ENCODE results near the gene EIF3I. TPM values are rescaled to one million over a fixed set of nuclear protein-coding genes. Genes with fewer than 3 reads are reported as not detected.

Gene EIF3I
- total RNA-seq, 1 donor from 2014 or later, result 131 TPM

DNA sequence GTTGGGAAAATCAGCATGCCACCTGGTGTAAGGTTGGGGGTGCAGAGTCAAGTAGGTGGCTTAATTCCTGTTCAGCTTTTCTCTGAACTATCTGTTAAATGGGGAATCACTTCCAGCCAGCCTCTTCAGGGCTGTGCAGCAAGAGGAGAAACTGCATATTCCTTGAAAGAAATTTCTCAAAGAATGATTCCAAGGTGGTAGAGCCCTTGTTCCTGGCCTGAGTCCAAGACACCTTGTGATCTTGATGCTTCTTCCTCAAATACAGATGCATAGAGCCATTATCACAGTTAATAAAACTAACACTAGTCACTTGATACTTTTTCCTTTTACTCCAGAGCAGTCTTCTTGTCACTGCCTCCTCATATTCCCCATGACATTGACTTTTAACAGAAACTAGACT lies 37.6 kb upstream of the EIF3I start:
- H3K27me3 Mint-ChIP-seq (ENCODE audit: low read depth), result no peaks in the 10 kb centered on the region
- H3K4me1 Mint-ChIP-seq (ENCODE audit: low read depth), result peaks cover 54% of the 10 kb centered on the region
- no peak overlapping the region for H3K27ac Mint-ChIP-seq (ENCODE audit: unreplicated experiment)
- DNase-seq (ENCODE audit: low spot score), result no peak
- no peak overlapping the region for H3K4me3 Mint-ChIP-seq (ENCODE audit: unreplicated experiment)
- peaks cover 42% of the 10 kb centered on the region for H3K36me3 Mint-ChIP-seq (ENCODE audit: low read depth)
- TF ChIP-seq, protein P1, sequence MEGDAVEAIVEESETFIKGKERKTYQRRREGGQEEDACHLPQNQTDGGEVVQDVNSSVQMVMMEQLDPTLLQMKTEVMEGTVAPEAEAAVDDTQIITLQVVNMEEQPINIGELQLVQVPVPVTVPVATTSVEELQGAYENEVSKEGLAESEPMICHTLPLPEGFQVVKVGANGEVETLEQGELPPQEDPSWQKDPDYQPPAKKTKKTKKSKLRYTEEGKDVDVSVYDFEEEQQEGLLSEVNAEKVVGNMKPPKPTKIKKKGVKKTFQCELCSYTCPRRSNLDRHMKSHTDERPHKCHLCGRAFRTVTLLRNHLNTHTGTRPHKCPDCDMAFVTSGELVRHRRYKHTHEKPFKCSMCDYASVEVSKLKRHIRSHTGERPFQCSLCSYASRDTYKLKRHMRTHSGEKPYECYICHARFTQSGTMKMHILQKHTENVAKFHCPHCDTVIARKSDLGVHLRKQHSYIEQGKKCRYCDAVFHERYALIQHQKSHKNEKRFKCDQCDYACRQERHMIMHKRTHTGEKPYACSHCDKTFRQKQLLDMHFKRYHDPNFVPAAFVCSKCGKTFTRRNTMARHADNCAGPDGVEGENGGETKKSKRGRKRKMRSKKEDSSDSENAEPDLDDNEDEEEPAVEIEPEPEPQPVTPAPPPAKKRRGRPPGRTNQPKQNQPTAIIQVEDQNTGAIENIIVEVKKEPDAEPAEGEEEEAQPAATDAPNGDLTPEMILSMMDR (IDR thresholded peaks at IDR 0.05), result no peak
- no peaks in the 10 kb centered on the region for H3K9me3 Mint-ChIP-seq (ENCODE audit: low read depth)

GRCh38 chr1:32186077-32186476 lies 36.1 kb upstream of the EIF3I start:
- TF ChIP-seq, protein P1 (IDR thresholded peaks at IDR 0.05), result no peak
- H3K4me1 Mint-ChIP-seq (ENCODE audit: low read depth), result peaks cover 43% of the 10 kb centered on the region
- peak overlapping the region; percentile 94 for H3K27ac Mint-ChIP-seq (ENCODE audit: unreplicated experiment)
- peaks cover 42% of the 10 kb centered on the region for H3K36me3 Mint-ChIP-seq (ENCODE audit: low read depth)
- no peaks in the 10 kb centered on the region for H3K9me3 Mint-ChIP-seq (ENCODE audit: low read depth)
- no peak overlapping the region for H3K4me3 Mint-ChIP-seq (ENCODE audit: unreplicated experiment)
- no peaks in the 10 kb centered on the region for H3K27me3 Mint-ChIP-seq (ENCODE audit: low read depth)
- no peak for DNase-seq (ENCODE audit: low spot score)

- peaks cover 39% of the 10 kb centered on the region for H3K4me1 Mint-ChIP-seq (ENCODE audit: low read depth)
- no peak for DNase-seq (ENCODE audit: low spot score)
- TF ChIP-seq, protein P1 (IDR thresholded peaks at IDR 0.05), result no peak
- H3K27me3 Mint-ChIP-seq (ENCODE audit: low read depth), result no peaks in the 10 kb centered on the region
- H3K9me3 Mint-ChIP-seq (ENCODE audit: low read depth), result no peaks in the 10 kb centered on the region
- no peak overlapping the region for H3K4me3 Mint-ChIP-seq (ENCODE audit: unreplicated experiment)
- H3K36me3 Mint-ChIP-seq (ENCODE audit: low read depth), result peaks cover 42% of the 10 kb centered on the region
- peak overlapping the region; percentile 94 for H3K27ac Mint-ChIP-seq (ENCODE audit: unreplicated experiment)
Measured at GRCh38 chr1:32186491-32186890, 35.7 kb upstream of the EIF3I start.

GRCh38 chr1:32187850-32188249 lies 34.4 kb upstream of the EIF3I start:
- Mint-ChIP-seq H3K27me3 (ENCODE audit: low read depth) (no peaks in the 10 kb centered on the region), H3K4me1 (ENCODE audit: low read depth) (peaks cover 27% of the 10 kb centered on the region), H3K4me3 (ENCODE audit: unreplicated experiment) (no peak overlapping the region), H3K9me3 (ENCODE audit: low read depth) (no peaks in the 10 kb centered on the region), H3K36me3 (ENCODE audit: low read depth) (peaks cover 51% of the 10 kb centered on the region), H3K27ac (ENCODE audit: unreplicated experiment) (no peak overlapping the region)
- DNase-seq (ENCODE audit: low spot score), result no peak
- TF ChIP-seq, protein P1 (IDR thresholded peaks at IDR 0.05), result no peak

DNA sequence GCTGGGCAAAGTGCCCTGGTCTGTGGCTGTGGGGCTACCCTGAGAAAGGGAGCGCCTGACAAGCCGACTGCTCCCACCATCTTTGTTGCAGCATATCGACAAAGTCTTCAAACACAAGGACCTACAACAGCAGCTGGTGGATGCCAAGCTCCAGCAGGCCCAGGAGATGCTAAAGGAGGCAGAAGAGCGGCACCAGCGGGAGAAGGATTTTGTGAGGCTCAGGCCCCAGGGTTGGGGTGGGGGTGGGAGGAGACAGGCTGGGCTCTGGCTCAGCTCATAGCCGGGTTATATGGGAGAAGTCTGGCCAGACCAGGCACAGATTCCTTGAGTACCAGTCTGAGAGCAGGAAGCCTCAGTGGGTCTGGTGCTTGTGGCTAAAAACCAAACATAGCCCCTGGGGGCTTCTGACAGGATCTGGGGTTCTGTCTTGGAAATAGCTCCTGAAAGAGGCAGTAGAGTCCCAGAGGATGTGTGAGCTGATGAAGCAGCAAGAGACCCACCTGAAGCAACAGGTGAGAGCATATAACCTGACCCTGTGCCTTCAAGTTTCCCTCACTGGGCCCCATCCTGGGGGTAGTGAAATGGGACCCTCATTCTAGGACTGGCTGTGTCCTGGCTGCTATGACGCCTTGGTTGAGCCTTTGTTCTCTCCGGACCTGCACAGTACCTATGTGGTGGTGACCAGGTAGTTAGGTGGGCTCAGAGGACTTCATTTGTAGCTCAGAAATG lies 29.8 kb upstream of the EIF3I start:
- Mint-ChIP-seq H3K9me3 (ENCODE audit: low read depth) (no peaks in the 10 kb centered on the region), H3K27ac (ENCODE audit: unreplicated experiment) (peak overlapping the region; percentile 71), H3K4me1 (ENCODE audit: low read depth) (peaks cover 11% of the 10 kb centered on the region), H3K27me3 (ENCODE audit: low read depth) (no peaks in the 10 kb centered on the region), H3K36me3 (ENCODE audit: low read depth) (peaks cover 64% of the 10 kb centered on the region), H3K4me3 (ENCODE audit: unreplicated experiment) (no peak overlapping the region)
- no peak for DNase-seq (ENCODE audit: low spot score)
- TF ChIP-seq, protein P1 (IDR thresholded peaks at IDR 0.05), result no peak
